ENCODE data around the gene GM2A. TPM values are rescaled to one million over a fixed set of nuclear protein-coding genes. Genes with fewer than 3 reads are reported as not detected.

GM2A gene
- total and polyA plus RNA-seq, 4 donors, result 31.3 to 78.7 (median 38.1) TPM

DNA sequence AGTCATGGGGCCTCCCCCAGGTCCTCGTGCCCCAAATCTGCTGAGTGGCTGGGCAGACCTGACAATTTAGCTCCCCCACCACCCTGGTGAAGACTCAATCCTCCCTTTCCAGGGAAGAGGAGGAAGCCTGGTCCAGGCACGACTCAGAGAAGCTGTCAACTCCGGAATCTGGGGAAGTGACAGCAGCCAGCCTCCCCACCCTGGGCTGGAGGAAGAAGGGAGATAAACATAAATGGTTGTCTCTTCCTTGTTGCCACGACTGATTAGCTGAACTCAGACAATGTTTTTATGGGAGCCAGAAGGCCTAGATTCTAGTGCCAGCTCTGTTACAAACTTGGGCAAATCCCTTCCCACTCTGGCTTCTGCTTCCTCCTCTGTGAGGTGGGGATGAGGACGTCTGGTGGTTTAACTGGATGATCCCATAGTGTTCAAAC, 44.5 kb upstream of the GM2A start:
- DNase-seq (peak in 1 of 3 donors; percentile 25), ATAC-seq (ENCODE audit: insufficient read depth, low FRiP score) (peak; percentile 54)
- no peaks in the 10 kb centered on the region for H3K9me3 ChIP-seq (ENCODE audit: control insufficient read depth in 4 of 4, insufficient read depth in 3 of 4, low read length in 3 of 4)
- TF ChIP-seq, protein P1, sequence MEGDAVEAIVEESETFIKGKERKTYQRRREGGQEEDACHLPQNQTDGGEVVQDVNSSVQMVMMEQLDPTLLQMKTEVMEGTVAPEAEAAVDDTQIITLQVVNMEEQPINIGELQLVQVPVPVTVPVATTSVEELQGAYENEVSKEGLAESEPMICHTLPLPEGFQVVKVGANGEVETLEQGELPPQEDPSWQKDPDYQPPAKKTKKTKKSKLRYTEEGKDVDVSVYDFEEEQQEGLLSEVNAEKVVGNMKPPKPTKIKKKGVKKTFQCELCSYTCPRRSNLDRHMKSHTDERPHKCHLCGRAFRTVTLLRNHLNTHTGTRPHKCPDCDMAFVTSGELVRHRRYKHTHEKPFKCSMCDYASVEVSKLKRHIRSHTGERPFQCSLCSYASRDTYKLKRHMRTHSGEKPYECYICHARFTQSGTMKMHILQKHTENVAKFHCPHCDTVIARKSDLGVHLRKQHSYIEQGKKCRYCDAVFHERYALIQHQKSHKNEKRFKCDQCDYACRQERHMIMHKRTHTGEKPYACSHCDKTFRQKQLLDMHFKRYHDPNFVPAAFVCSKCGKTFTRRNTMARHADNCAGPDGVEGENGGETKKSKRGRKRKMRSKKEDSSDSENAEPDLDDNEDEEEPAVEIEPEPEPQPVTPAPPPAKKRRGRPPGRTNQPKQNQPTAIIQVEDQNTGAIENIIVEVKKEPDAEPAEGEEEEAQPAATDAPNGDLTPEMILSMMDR (IDR thresholded peaks at IDR 0.05; ENCODE audit: control extremely low read depth, extremely low read depth), result no peak
- H3K4me1 ChIP-seq (ENCODE audit: control insufficient read depth in 5 of 5, insufficient read depth in 5 of 5, low read length in 5 of 5), result peaks cover 0 to 23% (median 2%) of the 10 kb centered on the region in 5 donors
- 10 to 19% methylated on average over 5 of the region's 5 CpGs for WGBS, 2 donors
- H3K27ac ChIP-seq (ENCODE audit: low read depth in 1 of 2, low read length in 1 of 2), result peak overlapping the region; percentile 28 to 95
- no peaks in the 10 kb centered on the region for H3K36me3 ChIP-seq (ENCODE audit: control insufficient read depth in 4 of 4, insufficient read depth in 4 of 4, low read length in 4 of 4)
- no peak overlapping the region for H3K4me3 ChIP-seq
- no peaks in the 10 kb centered on the region for H3K27me3 ChIP-seq (ENCODE audit: control insufficient read depth in 3 of 3, insufficient read depth in 3 of 3, low read length in 2 of 3)
- no peak overlapping the region for H3K9ac ChIP-seq (ENCODE audit: insufficient read depth in 1 of 2, low read length in 2 of 2)

DNA sequence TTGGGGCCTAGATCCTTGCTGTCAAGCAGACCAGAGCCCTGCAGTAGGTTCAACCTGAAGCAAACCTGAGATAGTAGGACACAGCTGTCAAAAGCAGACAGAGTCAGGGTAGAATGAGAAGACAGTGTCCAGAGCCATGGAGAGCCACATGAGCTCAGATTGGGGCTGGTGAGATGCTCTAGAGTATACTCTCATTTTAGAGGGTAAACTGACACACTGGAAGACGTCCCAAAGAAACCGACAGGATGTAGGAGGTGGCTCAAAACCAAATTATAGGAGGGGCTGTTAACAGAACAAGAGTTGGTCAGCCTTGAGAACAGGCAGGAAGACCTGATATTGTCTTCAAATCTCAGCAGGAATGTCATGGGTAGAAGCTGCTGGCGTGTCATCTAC, 40.6 kb upstream of the GM2A start:
- no peak for ATAC-seq (ENCODE audit: insufficient read depth, low FRiP score)
- H3K27ac ChIP-seq (ENCODE audit: low read depth in 1 of 2, low read length in 1 of 2), result peak overlapping the region; percentile 77 to 83
- peaks cover 2 to 35% (median 9%) of the 10 kb centered on the region in 5 donors for H3K4me1 ChIP-seq (ENCODE audit: control insufficient read depth in 5 of 5, insufficient read depth in 5 of 5, low read length in 5 of 5)
- H3K9me3 ChIP-seq (ENCODE audit: control insufficient read depth in 4 of 4, insufficient read depth in 3 of 4, low read length in 3 of 4), result no peaks in the 10 kb centered on the region
- TF ChIP-seq, protein P1 (IDR thresholded peaks at IDR 0.05; ENCODE audit: control extremely low read depth, extremely low read depth), result no peak
- H3K9ac ChIP-seq (ENCODE audit: insufficient read depth in 1 of 2, low read length in 2 of 2), result no peak overlapping the region
- no peak for DNase-seq
- WGBS, 2 donors, result 49 to 50% methylated on average over 3 of the region's 3 CpGs
- H3K27me3 ChIP-seq (ENCODE audit: control insufficient read depth in 3 of 3, insufficient read depth in 3 of 3, low read length in 2 of 3), result no peaks in the 10 kb centered on the region
- H3K36me3 ChIP-seq (ENCODE audit: control insufficient read depth in 4 of 4, insufficient read depth in 4 of 4, low read length in 4 of 4), result peaks cover 0 to 2% (median 0%) of the 10 kb centered on the region in 4 donors
- no peak overlapping the region for H3K4me3 ChIP-seq

DNA sequence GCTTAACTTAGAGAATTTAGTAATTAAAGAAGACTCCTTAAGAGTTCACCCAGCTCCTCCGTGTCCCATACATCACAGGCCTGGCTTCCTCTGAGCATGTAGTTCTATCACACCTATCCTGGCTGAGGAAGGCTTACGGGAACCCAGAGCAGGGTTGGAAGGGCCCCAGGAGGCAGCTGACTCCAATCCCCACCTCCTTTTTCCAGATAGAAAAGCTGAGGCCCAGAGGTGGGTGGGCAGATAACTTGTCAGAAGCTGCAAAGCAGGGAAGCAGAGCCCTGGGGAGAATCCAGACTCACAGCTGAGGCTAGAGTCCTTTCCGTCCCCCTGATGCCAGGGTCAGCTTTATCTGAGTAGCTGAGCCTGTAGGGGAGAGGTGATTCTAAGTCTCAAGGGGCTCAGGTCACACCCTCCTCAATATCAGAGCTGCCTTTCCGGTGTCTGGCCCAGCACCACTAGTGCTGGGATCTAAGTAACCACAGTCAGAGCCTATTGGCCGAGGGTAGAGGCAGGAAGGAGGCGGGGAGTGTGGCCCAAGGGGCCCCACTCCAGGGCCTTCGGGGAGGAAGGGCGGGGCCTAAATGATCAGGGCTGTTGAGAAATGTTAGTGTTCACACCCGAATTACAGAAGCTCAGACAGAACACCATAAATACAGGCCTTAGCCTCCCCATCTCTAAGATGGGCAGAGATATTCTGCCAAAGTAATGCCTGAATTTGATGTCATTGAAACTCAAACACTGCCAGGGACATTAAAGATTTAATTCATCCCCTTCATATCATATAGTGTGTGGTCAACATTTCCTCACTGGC, 39.0 kb upstream of the GM2A start:
- H3K27ac ChIP-seq (ENCODE audit: low read depth in 1 of 2, low read length in 1 of 2), result peak overlapping the region; percentile 81 to 94
- TF ChIP-seq, protein P1 (IDR thresholded peaks at IDR 0.05; ENCODE audit: control extremely low read depth, extremely low read depth), result no peak
- H3K27me3 ChIP-seq (ENCODE audit: control insufficient read depth in 3 of 3, insufficient read depth in 3 of 3, low read length in 2 of 3), result no peaks in the 10 kb centered on the region
- 9 to 10% methylated on average over 9 of the region's 9 CpGs for WGBS, 2 donors
- peaks cover 0 to 2% (median 0%) of the 10 kb centered on the region in 4 donors for H3K36me3 ChIP-seq (ENCODE audit: control insufficient read depth in 4 of 4, insufficient read depth in 4 of 4, low read length in 4 of 4)
- H3K9me3 ChIP-seq (ENCODE audit: control insufficient read depth in 4 of 4, insufficient read depth in 3 of 4, low read length in 3 of 4), result no peaks in the 10 kb centered on the region
- H3K4me1 ChIP-seq (ENCODE audit: control insufficient read depth in 5 of 5, insufficient read depth in 5 of 5, low read length in 5 of 5), result peaks cover 2 to 32% (median 9%) of the 10 kb centered on the region in 5 donors
- ATAC-seq (ENCODE audit: insufficient read depth, low FRiP score), result peak; percentile 96
- peak; percentile 37 to 57 (median 54) for DNase-seq
- H3K4me3 ChIP-seq, result no peak overlapping the region
- H3K9ac ChIP-seq (ENCODE audit: insufficient read depth in 1 of 2, low read length in 2 of 2), result no peak overlapping the region

Measured in lung (tissue), 12 donors.